ENCODE data around the gene MAGI2. TPM values are rescaled to one million over a fixed set of nuclear protein-coding genes. Genes with fewer than 3 reads are reported as not detected.

MAGI2 gene
- polyA plus RNA-seq, 3 donors = 0.03 to 0.11 TPM; not detected in 1

DNA sequence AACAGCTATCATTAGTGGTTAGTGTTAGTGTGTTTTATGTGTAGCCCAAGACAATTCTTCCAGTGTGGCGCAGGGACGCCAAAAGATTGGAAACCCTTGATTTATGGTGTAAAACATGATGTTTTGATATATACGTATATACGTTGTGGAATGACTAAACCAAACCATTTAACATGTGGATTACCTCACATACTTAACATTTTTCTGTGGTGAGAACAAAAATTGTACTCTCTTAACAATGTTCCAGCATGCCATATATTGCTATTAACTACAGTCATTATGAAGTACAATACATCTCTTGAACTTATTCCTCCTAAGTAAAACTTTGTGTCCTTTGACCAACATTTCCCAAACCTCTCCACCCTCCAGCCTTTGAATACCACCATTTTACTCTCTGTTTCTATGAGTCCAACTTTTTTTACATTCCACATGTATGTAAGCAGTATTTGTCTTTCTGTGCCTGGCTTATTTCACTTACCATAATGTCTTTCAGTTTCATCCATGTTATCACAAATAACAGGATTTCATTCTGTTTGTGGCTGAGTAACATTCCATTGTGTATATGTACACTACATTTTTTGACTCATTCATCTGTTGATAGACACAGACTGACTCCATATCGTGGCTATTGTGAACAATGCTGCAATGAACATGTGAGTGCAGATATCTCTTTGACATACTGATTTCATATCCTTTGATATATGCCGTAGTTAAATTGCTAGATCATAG is 42.2 kb upstream of the MAGI2 start:
- H3K9me3 ChIP-seq (replicated peaks in 1 of 2; ENCODE audit: control insufficient read depth in 1 of 2, insufficient read depth in 1 of 2, low read length in 2 of 2) = no peaks in the 10 kb centered on the region
- H4K20me1 ChIP-seq (ENCODE audit: insufficient read depth, low read length) = no peaks in the 10 kb centered on the region
- no peak overlapping the region for H3K4me3 ChIP-seq (replicated peaks in 1 of 3; ENCODE audit: low read depth in 2 of 3, low read length in 3 of 3)
- Mint-ChIP-seq H3K27ac (no peak overlapping the region), H3K9me3 (peaks cover 0 to 4% (median 2%) of the 10 kb centered on the region in 7 donors), H3K27me3 (ENCODE audit: low read depth in 3 of 3) (peaks cover 0 to 1% (median 0%) of the 10 kb centered on the region in 3 donors), H3K36me3 (no peaks in the 10 kb centered on the region), H3K4me1 (no peaks in the 10 kb centered on the region), H3K4me3 (no peak overlapping the region)
- no peaks in the 10 kb centered on the region for H3K79me2 ChIP-seq (ENCODE audit: insufficient read depth, low read length)
- intact Hi-C loops (cut with micrococcal nuclease) = no loop called here
- H3K27ac ChIP-seq (ENCODE audit: low read depth in 1 of 2, low read length in 2 of 2) = no peak overlapping the region
- H3K4me1 ChIP-seq (ENCODE audit: control insufficient read depth in 1 of 2, insufficient read depth in 2 of 2, low read length in 2 of 2) = no peaks in the 10 kb centered on the region
- WGBS (ENCODE audit: insufficient coverage) = no CpG with 5 or more reads among the region's 6 CpGs
- no peak for DNase-seq
- H3K27me3 ChIP-seq (ENCODE audit: control insufficient read depth in 2 of 2, insufficient read depth in 2 of 2, low read length in 2 of 2) = no peaks in the 10 kb centered on the region
- no peak overlapping the region for H3K4me2 ChIP-seq (replicated peaks; ENCODE audit: extremely low read depth, low read length, poor library complexity, severe bottlenecking)
- TF ChIP-seq, protein P1, sequence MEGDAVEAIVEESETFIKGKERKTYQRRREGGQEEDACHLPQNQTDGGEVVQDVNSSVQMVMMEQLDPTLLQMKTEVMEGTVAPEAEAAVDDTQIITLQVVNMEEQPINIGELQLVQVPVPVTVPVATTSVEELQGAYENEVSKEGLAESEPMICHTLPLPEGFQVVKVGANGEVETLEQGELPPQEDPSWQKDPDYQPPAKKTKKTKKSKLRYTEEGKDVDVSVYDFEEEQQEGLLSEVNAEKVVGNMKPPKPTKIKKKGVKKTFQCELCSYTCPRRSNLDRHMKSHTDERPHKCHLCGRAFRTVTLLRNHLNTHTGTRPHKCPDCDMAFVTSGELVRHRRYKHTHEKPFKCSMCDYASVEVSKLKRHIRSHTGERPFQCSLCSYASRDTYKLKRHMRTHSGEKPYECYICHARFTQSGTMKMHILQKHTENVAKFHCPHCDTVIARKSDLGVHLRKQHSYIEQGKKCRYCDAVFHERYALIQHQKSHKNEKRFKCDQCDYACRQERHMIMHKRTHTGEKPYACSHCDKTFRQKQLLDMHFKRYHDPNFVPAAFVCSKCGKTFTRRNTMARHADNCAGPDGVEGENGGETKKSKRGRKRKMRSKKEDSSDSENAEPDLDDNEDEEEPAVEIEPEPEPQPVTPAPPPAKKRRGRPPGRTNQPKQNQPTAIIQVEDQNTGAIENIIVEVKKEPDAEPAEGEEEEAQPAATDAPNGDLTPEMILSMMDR (IDR thresholded peaks at IDR 0.05) = no peak
- no peaks in the 10 kb centered on the region for H3K36me3 ChIP-seq (replicated peaks in 1 of 2; ENCODE audit: control insufficient read depth in 1 of 2, insufficient read depth in 2 of 2, low read length in 2 of 2)
- no peak overlapping the region for H2AFZ ChIP-seq (ENCODE audit: insufficient read depth, low read depth, low read length, poor library complexity, severe bottlenecking)
- no peak overlapping the region for H3K9ac ChIP-seq (ENCODE audit: insufficient read depth, low read length, poor library complexity, severe bottlenecking)

DNA sequence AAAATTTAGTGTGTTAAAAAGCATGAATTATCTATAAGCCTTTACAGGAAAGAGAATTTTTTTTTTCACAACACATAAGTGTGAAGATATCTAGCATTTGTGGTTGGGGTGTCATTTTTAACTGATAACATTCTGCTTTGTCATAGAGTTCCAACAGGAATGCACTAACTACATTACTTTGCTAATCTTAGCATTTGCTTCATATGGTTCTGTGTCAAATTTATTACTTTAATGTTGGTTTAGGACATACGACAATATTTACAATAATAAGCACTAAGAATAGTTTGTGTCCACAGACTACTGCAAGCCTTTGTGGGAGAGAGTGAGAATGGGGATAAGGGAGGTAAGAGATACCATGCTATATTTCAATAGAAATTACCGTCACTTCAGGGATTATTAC is 40.6 kb upstream of the MAGI2 start:
- TF ChIP-seq, protein P1 (IDR thresholded peaks at IDR 0.05) = no peak
- no peaks in the 10 kb centered on the region for H3K9me3 ChIP-seq (replicated peaks in 1 of 2; ENCODE audit: control insufficient read depth in 1 of 2, insufficient read depth in 1 of 2, low read length in 2 of 2)
- H3K4me1 ChIP-seq (ENCODE audit: control insufficient read depth in 1 of 2, insufficient read depth in 2 of 2, low read length in 2 of 2) = no peaks in the 10 kb centered on the region
- Mint-ChIP-seq H3K9me3 (peaks cover 0 to 4% (median 0%) of the 10 kb centered on the region in 7 donors), H3K36me3 (no peaks in the 10 kb centered on the region), H3K4me3 (no peak overlapping the region), H3K27ac (no peak overlapping the region), H3K27me3 (ENCODE audit: low read depth in 3 of 3) (peaks cover 0 to 1% (median 0%) of the 10 kb centered on the region in 3 donors), H3K4me1 (no peaks in the 10 kb centered on the region)
- no peak overlapping the region for H3K9ac ChIP-seq (ENCODE audit: insufficient read depth, low read length, poor library complexity, severe bottlenecking)
- no peak for DNase-seq
- no peaks in the 10 kb centered on the region for H4K20me1 ChIP-seq (ENCODE audit: insufficient read depth, low read length)
- no peak overlapping the region for H3K27ac ChIP-seq (ENCODE audit: low read depth in 1 of 2, low read length in 2 of 2)
- no peak overlapping the region for H3K4me3 ChIP-seq (replicated peaks in 1 of 3; ENCODE audit: low read depth in 2 of 3, low read length in 3 of 3)
- H3K4me2 ChIP-seq (replicated peaks; ENCODE audit: extremely low read depth, low read length, poor library complexity, severe bottlenecking) = no peak overlapping the region
- intact Hi-C loops (cut with micrococcal nuclease) = no loop called here
- WGBS (ENCODE audit: insufficient coverage) = no CpG with 5 or more reads among the region's 2 CpGs
- H3K79me2 ChIP-seq (ENCODE audit: insufficient read depth, low read length) = no peaks in the 10 kb centered on the region
- H3K27me3 ChIP-seq (ENCODE audit: control insufficient read depth in 2 of 2, insufficient read depth in 2 of 2, low read length in 2 of 2) = no peaks in the 10 kb centered on the region
- H2AFZ ChIP-seq (ENCODE audit: insufficient read depth, low read depth, low read length, poor library complexity, severe bottlenecking) = no peak overlapping the region
- no peaks in the 10 kb centered on the region for H3K36me3 ChIP-seq (replicated peaks in 1 of 2; ENCODE audit: control insufficient read depth in 1 of 2, insufficient read depth in 2 of 2, low read length in 2 of 2)

All from CD14-positive monocyte (primary cell).